A673 (cell line): ENCODE results near the gene SLC39A10. TPM values are rescaled to one million over a fixed set of nuclear protein-coding genes. Genes with fewer than 3 reads are reported as not detected.

Source experiments
- BruUV-seq: library from RNA; stranded (reverse); fragments of 400-500 nt; replicated peaks from 2 replicates; lab custom pipeline; 2021; lab: Mats Ljungman, UMichigan
- CTCF ChIA-PET: fragments of 300-600 bp; sonication (Branson Sonifier 250); formaldehyde crosslinking; loops from one replicate; lab custom pipeline; 2022; ENCODE audit warnings: antibody characterized with exemption; lab: Charles Lee
- POLR2A ChIA-PET: fragments of 300-600 bp; sonication (Branson Sonifier 250); formaldehyde crosslinking; loops from one replicate; lab custom pipeline; 2022; ENCODE audit warnings: antibody characterized with exemption; ENCODE audit not compliant: low non-redundant PET; lab: Charles Lee
- DNase-seq: peaks from one replicate; pipeline ENCODE4 v3.0.0-alpha.2; 2015; ENCODE audit warnings: low spot score
- H3K27ac ChIP-seq: fragments of 200-600 bp; sonication (generic); 2 replicates; pipeline ENCODE4 v1.5.1; 2016; ENCODE audit warnings: mixed run types, low read depth, mild to moderate bottlenecking, mixed read lengths, antibody characterized with exemption, low read length; ENCODE audit not compliant: poor library complexity, severe bottlenecking
- H3K27me3 ChIP-seq: fragments of 200-600 bp; sonication (generic); replicated peaks from 2 replicates; pipeline ENCODE4 v1.6.1; 2017; ENCODE audit warnings: mixed run types, low read depth, mild to moderate bottlenecking, mixed read lengths, antibody characterized with exemption, low read length; ENCODE audit not compliant: insufficient read depth, poor library complexity
- H3K36me3 ChIP-seq: fragments of 200-600 bp; sonication (generic); 2 replicates; pipeline ENCODE4 v1.6.1; 2016; ENCODE audit warnings: mixed run types, mild to moderate bottlenecking, mixed read lengths, antibody characterized with exemption, low read length; ENCODE audit not compliant: insufficient read depth, poor library complexity, severe bottlenecking
- H3K4me1 ChIP-seq: fragments of 200-600 bp; sonication (generic); 2 replicates; pipeline ENCODE4 v1.6.1; 2017; ENCODE audit warnings: mixed run types, mild to moderate bottlenecking, mixed read lengths, antibody characterized with exemption, low read length; ENCODE audit not compliant: insufficient read depth, poor library complexity, severe bottlenecking
- H3K4me3 ChIP-seq: fragments of 200-600 bp; sonication (generic); 2 replicates; pipeline ENCODE4 v1.5.1; 2016; ENCODE audit warnings: low read depth, mixed run types, mild to moderate bottlenecking, mixed read lengths, low read length; ENCODE audit not compliant: poor library complexity, severe bottlenecking
- H3K9me3 ChIP-seq: fragments of 200-600 bp; sonication (generic); 2 replicates; pipeline ENCODE4 v1.6.1; 2016; ENCODE audit warnings: mixed run types, low read depth, mild to moderate bottlenecking, mixed read lengths, antibody characterized with exemption, low read length; ENCODE audit not compliant: poor library complexity, severe bottlenecking
- EZH2 ChIP-seq: fragments of 200-600 bp; sonication (generic); IDR thresholded peaks from 2 replicates; pipeline ENCODE4 v1.6.1; 2017; ENCODE audit warnings: borderline replicate concordance, low read depth, mild to moderate bottlenecking, mixed read lengths, antibody characterized with exemption, low read length; ENCODE audit not compliant: poor library complexity, severe bottlenecking
- intact Hi-C: fragments of 100-400 bp; cut with micrococcal nuclease; formaldehyde crosslinking; loops from one replicate; pipeline ENCODE4 v1.10.0; 2022; ENCODE audit not compliant: unreplicated experiment
- total RNA-seq: library from RNA; stranded (reverse); gene quantifications from 2 replicates; pipeline ENCODE4 v1.2.3, GENCODE V29; 2021
- TF ChIP-seq, protein P1 (sequence below): fragments of 300-800, 200-600 bp; sonication (generic); conservative IDR thresholded peaks from 2 replicates; pipeline ENCODE4 v1.5.1; 2017; ENCODE audit warnings: low read depth, mild to moderate bottlenecking, antibody characterized with exemption, low read length, moderate library complexity, mixed read lengths

The SLC39A10 gene
- total RNA-seq, 1 experiment from 2014 or later = 42.3 TPM

DNA sequence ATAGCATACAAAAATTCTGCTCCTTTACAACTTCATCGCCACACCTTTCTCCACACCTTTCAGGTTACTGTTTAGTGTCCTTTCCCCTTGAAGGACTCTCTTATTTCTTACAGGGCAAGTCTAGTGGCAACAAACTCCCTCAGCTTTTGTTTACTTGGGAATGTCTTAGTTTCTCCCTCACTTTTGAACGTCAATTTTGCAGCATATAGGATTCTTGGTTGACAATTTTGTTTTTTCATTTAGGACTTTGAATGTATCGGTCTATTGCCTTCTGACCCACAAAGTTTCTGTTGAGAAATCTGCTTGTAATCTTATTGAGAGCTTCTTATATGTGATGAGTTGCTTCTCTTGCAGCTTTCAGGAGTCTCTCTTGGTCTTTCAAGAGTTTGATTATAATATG is 43.5 kb downstream of the SLC39A10 start:
- intact Hi-C loops = no loop called here
- CTCF ChIA-PET = no interaction called here

DNA sequence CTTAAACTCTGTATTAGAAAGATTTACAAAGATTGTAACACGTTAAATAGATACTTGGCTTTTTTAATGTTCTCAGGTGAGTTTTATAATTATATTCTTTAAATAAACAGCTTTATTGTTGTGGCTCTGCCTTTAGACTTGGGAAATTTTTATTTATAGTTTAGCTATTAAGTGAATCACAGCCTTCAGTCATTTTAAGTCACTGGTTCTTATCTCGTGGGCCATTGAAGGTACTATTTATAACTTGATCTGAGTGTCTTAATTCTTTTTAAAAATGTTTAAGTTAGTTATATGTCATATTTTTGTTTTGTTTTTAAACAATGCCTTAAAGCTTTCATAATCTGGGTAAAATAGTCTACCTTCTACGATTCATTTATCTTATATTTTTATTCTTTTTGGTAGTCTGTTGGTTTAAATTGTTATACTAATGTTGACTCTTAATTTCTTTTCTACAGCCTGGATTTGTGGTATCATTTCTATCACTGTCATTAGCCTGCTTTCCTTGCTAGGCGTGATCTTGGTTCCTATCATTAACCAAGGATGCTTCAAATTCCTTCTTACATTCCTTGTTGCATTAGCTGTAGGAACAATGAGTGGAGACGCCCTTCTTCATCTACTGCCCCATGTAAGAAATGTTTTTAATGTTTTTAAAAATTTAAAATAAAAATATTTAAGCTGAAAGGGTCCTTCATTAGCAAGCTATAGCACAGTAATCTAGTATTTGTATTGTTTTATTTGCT is 49.3 kb downstream of the SLC39A10 start:
- TF ChIP-seq EZH2 = no peak
- TF ChIP-seq, protein P1, sequence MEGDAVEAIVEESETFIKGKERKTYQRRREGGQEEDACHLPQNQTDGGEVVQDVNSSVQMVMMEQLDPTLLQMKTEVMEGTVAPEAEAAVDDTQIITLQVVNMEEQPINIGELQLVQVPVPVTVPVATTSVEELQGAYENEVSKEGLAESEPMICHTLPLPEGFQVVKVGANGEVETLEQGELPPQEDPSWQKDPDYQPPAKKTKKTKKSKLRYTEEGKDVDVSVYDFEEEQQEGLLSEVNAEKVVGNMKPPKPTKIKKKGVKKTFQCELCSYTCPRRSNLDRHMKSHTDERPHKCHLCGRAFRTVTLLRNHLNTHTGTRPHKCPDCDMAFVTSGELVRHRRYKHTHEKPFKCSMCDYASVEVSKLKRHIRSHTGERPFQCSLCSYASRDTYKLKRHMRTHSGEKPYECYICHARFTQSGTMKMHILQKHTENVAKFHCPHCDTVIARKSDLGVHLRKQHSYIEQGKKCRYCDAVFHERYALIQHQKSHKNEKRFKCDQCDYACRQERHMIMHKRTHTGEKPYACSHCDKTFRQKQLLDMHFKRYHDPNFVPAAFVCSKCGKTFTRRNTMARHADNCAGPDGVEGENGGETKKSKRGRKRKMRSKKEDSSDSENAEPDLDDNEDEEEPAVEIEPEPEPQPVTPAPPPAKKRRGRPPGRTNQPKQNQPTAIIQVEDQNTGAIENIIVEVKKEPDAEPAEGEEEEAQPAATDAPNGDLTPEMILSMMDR = no peak
- intact Hi-C loops = no loop called here
- Histone ChIP-seq H3K4me1 (no peaks in the 10 kb centered on the region), H3K27me3 (no peaks in the 10 kb centered on the region), H3K36me3 (no peaks in the 10 kb centered on the region), H3K27ac (no peak overlapping the region), H3K9me3 (no peaks in the 10 kb centered on the region), H3K4me3 (no peak overlapping the region)
- BruUV-seq = no TSS peak
- CTCF ChIA-PET = no interaction called here
- no peak for DNase-seq
- POLR2A ChIA-PET = no interaction called here

More for the DNA sequence above, 43.5 kb downstream of the SLC39A10 start:
- Histone ChIP-seq H3K4me1 (no peaks in the 10 kb centered on the region), H3K36me3 (no peaks in the 10 kb centered on the region), H3K9me3 (peaks cover 11% of the 10 kb centered on the region), H3K27ac (no peak overlapping the region), H3K4me3 (no peak overlapping the region), H3K27me3 (no peaks in the 10 kb centered on the region)
- TF ChIP-seq EZH2 = no peak
- POLR2A ChIA-PET = no interaction called here
- DNase-seq = no peak
- no TSS peak for BruUV-seq

DNA sequence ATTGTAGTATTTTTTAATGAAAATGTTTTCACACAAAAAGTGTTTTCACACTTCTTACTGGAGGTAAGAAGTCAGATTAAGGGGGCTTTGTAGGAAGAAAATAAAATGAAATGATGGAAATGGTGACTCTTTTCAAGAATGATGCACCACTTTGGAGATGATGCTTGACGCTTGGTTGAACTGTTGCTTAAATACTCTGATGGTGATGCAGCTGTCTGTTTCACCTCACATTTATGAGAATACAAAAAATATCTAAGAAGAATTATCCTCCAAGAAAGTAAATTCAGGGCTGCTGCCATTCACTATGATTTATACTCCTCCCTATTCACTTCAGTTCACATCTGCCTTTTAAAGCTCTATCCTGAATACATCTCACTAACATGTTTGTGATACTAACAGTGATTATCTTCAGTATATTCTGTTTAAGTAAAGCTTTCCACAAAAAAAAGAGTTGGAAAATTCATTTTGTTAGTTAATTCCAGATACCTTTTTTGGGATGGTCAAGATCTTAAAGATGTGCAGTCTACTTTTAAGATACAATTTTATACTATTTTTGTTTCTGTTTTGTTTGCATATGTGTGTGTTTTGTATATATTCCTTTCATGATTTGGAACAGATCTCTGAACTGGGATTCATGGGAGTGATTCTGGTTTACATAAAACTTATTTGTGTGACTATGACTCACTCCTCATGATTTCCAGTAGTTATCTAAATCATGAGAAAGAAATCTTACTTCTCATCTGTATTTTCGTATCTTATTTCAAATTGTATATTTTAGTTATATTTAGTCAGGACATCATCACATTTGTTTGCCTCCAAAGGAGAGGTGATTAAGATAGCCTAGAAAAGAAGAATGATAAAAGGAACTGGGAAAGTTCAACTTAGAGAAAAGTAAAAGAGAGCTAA is 53.1 kb downstream of the SLC39A10 start:
- Histone ChIP-seq H3K27ac (no peak overlapping the region), H3K4me1 (no peaks in the 10 kb centered on the region), H3K9me3 (no peaks in the 10 kb centered on the region), H3K4me3 (no peak overlapping the region), H3K36me3 (no peaks in the 10 kb centered on the region), H3K27me3 (no peaks in the 10 kb centered on the region)
- intact Hi-C loops = no loop called here
- TF ChIP-seq EZH2 = no peak
- DNase-seq = no peak
- CTCF ChIA-PET = no interaction called here
- BruUV-seq = no TSS peak
- POLR2A ChIA-PET = no interaction called here

DNA sequence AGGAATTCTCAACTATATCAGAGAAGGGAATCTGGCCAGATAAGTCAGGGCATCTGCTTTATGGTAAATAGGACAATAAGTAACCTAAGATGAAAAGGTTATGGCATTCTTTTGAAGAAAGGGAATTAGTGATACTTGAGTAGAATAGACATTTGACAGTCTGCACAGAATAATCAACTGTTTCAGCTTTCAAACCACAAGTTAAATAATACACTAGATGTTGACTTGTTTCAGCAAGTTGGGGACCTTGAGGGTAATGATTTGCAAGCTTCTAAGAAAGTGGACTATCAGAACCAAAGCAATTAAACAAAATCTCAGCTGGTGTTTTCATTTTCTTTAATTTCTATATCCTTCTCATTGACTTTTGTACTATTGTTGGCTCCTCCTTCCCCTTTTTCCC is 54.5 kb downstream of the SLC39A10 start:
- ChIA-PET POLR2A (no interaction called here), CTCF (no interaction called here)
- no peaks in the 10 kb centered on the region for H3K36me3 ChIP-seq
- no peak for TF ChIP-seq EZH2
- TF ChIP-seq, protein P1 = no peak
- H3K4me1 ChIP-seq = no peaks in the 10 kb centered on the region
- H3K9me3 ChIP-seq = no peaks in the 10 kb centered on the region
- no TSS peak for BruUV-seq
- no peak overlapping the region for H3K4me3 ChIP-seq
- no peak overlapping the region for H3K27ac ChIP-seq
- DNase-seq = no peak
- intact Hi-C loops = no loop called here
- H3K27me3 ChIP-seq = no peaks in the 10 kb centered on the region
